ENCODE results near the gene ADGRB3.
"Not testable (repeated sequence)": the region's sequence is repeated elsewhere in the genome, so short reads cannot be mapped to it uniquely, and the experiment has no call there.

Gene ADGRB3

DNA sequence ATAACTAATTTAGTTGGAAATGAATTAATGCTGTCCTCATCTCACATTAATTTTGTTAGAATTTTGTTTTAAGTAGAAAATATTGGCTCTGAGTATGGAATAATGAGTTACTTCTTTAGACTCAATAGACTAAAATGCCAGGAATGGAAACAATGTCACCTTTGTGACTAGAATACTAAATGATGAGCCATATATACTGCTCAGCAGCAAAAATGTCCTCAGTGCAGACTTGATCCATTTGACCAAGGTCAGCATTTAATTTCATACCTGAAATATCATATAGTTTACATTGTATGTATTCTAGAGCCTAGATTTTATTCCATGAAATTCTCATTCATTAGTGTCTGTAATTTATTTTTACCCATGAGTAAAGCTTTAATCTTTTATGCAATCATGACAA lies 217.7 kb downstream of the ADGRB3 start:
- DNase-seq: no peak

DNA sequence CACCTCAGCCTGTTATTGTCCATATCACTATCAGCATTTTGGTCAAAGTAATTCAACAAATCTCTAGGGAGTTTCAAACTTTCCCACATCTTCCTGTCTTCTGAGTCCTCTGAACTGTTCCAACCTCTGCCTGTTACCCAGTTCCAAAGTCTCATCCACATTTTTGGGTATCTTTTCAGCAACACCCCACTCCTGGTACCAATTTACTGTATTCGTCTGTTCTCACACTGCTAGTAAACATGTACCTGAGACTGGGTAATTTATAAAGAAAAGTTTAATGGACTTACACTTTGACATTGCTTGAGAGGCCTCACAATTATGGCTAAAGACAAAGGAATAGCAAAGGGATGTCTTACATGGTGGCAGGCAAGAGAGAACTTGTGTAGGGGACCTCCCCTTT lies 224.2 kb downstream of the ADGRB3 start:
- DNase-seq: no peak

DNA sequence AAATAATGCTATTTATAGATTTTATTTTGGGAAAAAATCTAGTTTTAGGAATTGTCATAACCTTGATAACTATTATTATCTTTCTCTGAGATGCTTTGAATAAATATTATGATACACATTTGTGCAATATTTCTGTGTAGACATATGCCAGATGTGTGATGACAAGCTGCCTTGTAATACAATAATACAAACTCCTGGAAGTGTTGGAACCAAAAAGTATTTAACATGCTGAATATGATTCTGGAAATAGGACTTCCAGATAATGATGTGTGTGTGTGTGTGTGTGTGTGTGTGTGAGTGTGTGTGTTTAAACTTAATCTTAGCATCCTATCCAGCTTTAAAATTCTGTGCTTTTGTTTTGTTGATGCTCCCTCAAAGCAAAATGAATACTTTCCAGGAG lies 233.6 kb downstream of the ADGRB3 start:
- DNase-seq: no peak

DNA sequence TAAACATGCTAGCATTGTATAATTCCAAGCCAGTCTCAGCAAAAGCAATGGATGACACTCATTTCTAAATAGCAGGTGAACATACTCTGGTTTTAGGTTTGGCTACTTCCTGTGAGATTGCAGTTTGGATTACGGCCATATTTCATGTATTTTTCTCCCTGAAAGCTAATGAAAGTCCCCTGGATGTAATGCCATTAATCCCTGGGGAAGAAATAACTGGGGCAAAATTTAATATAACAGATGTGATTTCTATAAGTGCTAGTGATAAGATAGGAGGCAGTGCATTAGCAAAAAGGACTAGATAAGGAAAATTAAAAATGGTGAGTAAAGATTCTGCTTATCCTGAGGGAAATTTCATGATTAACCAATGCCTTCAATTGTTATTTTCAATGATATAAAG lies 238.2 kb downstream of the ADGRB3 start:
- no peak for DNase-seq

DNA sequence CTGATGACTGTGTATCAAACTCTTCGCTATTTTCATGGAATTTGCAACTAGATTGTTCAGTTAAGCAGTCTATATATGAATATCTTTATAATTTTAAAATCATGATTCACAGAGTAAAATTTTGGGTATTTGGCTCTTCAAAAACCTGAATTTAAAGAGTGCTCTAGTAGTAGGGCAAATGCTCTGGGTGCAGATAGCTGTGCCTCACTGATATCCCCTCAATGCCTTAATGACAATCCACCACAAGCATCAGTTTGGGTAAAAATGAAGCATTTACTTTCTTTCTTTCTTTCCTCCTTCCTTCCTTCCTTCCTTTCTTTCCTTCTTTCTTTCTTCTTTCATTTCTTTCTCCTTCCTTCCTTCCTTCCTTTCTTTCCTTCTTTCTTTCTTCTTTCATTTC lies 239.7 kb downstream of the ADGRB3 start:
- no peak for DNase-seq

DNA sequence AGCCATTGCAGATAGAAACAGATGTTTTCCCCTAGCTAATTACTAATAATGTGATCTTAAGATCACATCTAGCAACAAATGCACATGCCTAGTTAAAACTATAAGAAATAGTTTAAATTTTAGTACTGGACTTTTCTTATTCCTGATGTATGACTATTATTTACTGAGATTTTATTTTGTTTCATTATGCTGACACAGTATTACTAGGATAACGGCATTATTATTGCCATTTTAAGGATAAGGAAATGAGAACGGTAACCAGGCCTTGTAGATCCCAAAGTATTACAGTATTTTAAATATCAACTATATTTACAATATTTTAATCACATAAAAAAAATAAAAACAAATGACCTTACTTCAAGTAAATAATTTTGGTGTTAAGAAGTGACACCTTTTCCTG lies 240.3 kb downstream of the ADGRB3 start:
- DNase-seq: no peak

DNA sequence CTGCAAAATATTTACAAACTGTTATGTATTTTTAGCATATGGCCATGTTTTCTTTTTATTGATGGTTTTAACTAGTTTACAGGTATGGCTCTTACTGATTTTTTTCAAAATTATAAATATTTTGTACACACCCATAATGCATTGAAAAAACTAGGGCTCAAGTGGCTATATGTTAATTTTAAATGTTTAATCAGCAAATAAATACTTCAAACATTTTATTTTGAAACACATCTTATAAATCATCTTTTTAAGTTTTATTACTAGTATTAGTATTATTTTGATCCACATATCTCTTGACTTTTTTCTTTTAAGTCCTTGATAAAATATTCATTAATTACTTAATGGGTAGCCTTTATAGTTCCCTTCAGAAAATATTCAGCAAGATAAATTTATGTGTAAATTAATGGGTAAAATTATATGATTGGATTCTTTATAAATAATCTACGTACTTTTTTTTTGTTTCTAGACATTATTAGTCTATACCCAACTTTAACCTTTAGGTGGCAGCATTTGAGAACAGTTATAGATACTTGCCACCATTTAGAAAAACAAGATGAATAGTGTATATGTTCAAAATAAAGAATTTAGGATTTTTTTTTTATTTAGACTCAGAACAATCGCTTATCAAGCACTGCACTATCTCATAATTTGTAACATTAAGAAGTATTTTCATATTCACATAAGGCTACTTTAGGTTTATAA lies 241.9 kb downstream of the ADGRB3 start:
- DNase-seq: no peak

DNA sequence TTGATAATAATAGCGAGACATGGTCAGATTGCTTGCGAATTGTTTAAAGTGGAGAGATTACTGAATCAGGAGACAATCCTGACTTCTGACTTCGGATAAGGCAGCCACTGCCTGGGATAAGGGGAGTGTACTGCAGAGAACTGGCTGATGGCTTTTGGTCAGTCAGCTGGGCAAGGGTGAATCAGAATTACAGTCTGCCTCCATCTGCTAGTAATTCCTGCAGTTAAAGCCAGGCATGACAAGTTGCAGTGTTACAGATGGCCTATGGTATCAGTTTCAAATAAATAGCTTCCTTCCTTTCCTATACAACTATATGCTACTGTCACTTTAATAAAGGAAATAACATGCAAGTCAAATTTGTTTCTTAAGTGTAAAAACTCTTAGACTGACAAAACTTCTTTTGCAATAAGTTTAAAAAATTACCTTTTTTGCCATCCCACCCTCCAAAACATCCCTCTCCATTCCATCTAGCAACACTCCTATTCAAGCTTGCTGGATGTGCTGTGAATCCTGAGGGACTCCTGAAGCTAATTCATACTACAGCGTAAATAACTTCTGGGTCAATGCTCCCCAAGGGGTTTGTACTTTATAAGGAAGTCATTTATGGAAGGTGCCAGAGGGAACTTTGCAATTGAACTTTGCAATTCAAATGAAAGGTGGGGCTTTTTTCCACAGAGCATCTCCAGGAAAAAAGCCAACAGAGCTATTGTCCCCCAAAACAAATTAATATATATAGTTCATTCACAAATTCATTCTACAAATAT lies 245.2 kb downstream of the ADGRB3 start:
- no peak for DNase-seq

DNA sequence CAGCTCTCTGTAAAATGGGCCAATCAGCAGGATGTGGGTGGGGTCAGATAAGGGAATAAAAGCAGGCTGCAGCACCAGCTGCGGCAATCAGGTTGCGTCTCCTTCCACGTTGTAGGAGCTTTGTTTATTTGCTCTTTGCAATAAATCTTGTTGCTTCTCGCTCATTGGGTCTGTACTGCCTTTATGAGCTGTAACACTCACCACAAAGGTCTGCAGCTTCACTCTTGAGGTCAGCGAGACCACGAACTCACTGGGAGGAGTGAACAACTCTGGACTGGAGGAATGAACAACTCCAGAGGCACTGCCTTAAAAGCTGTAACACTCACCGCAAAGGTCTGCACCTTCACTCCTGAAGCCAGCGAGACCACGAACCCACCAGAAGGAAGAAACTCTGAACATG lies 248.2 kb downstream of the ADGRB3 start:
- DNase-seq: not testable (repeated sequence)

DNA sequence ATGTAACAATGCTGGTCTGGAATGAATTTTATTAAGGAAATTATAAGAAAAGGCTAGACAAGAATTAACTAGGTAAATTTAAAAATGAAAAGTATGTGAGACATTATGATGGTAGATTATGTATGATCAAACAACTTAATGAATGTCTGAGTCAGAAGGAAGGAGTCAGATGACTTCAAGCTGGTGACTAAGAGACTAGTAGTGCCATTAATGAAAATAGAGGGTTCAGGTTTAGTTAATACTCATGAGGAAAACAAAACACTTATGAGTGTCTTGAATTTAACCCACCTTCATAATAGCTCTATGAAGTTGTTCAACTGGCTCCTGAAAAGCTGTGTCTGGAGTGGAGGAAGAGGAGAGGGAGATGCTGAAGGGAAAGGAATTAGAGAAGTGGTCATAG lies 256.3 kb downstream of the ADGRB3 start:
- DNase-seq: no peak

DNA sequence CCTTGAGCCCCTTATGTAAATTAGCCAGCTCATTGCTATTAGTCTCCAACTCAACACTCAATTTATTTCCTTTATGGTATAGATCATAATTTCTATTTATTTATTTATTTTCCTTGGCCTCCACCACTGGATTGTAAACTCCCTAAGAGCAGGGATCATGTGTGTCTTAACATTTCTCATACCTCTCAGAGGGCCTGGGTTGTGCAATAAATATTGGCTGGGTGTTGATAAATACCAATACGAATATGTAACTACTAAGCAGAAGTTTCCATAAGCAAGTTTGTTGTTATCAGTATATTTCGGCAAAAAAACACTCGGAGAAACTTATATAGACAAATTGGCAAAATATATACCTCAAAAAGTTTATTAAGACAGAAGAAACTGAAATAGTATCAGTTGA lies 257.4 kb downstream of the ADGRB3 start:
- DNase-seq: no peak

DNA sequence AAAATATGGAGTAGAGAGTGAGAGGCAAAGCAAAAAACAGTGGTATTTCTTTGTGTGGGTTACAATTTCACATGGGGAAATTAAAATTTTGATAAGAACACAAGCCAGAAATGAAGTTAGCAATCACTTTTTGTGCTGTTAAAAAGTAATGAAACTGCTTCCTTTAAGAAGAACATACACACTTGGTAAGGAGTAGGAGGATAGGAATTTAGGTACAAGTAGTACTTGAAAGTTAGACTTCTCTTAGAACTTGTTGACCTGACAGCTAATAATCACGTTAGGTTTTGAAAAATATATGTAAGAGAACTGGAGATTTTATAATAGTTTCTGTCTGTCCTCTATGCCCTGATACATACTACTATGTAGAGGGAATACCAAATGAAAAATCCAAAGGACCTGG lies 260.8 kb downstream of the ADGRB3 start:
- DNase-seq: no peak

DNA sequence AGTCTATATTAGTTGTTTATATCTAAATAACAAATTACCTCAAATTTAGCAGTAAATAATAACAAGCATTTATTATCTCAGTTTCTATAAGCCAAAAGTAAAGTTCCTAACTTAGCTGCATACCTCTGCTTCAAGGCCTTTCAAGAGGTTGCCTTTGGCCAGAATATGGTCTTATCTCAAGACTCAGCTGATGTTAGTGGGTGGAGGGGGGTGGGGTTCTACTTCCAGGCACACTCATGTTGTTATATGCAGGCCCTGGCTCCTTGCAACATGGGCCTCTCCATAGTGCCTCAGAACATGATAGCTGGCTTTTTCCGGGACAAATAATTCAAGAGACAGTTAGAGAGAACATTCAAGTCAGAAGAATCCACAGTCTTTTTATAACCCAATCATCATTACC lies 266.0 kb downstream of the ADGRB3 start:
- DNase-seq: no peak

DNA sequence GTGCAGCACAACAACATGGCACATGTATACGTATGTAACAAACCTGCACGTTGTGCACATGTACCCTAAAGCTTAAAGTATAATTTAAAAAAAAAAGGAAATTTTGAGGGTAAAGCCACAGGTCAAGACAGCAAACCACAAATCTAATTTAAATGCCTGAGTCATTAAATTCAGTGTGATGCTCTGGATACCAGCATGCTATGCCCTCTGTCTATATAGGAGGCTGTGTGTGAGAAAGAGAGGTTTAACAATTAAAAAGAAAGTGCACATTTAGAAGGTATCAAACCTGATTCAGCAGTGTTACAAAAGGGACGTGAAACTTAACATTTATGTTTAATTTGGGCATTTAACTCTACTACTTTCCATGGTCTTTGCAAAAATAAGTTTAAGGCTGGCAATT lies 276.3 kb downstream of the ADGRB3 start:
- DNase-seq: no peak

DNA sequence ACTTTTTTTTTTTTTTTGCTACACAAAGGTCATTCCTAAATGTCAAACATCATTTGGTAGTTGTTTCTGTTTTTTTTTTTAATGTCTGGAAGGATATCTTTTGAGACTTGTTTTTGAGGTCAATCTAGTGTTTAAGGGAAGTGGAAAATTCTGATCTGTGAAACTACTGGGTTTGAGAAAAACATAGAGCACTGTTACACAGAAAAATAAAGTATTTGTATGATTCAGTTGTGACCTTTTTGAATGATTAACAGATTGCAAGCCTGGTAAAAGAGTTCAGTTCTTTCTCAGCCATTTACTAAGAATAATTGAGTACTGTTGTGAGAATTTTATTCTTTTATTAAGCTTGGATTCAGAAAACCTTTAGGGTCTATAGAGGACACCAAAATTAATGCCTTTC lies 276.7 kb downstream of the ADGRB3 start:
- DNase-seq: no peak

DNA sequence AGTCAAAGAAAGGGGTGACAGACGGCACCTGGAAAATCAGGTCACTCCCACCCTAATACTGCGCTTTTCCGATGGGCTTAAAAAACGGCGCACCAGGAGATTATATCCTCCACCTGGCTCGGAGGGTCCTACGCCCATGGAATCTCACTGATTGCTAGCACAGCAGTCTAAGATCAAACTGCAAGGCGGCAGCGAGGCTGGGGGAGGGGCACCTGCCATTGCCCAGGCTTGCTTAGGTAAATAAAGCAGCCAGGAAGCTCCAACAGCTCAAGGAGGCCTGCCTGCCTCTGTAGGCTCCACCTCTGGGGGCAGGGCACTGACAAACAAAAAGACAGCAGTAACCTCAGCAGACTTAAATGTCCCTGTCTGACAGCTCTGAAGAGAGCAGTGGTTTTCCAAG lies 277.7 kb downstream of the ADGRB3 start:
- DNase-seq: not testable (repeated sequence)

DNA sequence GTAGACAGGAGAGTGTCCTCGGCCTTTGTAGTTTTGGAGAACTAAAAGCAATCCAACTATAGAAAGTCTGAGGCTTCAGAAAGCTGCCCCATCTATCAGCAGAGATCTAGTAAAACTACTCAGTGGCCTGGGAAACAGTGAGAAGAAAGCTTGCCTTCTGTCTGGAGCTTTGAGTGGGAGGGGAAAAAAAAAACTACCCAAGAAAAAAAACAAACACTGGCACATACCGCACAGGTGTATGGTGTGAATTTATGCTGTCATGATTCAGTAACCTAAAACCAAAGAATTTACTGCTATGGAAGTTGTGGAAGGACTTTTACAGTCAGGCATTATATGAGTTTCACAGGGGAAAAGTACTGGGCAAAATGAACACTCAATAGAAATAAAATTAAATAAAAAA lies 280.5 kb downstream of the ADGRB3 start:
- no peak for DNase-seq

DNA sequence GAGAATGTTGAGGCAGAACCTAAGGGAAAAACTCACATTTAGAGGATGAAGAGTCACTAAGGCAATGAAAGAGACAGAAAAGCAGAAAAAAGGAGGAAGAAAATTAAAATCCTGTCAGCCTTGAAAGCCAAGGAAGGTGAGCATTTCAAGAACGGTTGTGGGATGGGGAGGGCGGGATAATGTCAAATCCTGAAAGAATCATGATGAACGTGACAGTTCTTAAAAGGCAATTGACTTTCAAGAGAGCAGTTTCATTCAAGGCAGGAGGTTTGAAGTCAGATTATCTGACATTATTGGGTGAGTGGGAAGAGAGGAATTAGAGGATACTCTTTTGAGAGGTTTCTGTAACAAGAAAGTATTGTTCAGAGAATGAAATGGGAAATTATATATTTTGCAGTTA lies 284.5 kb downstream of the ADGRB3 start:
- no peak for DNase-seq

DNA sequence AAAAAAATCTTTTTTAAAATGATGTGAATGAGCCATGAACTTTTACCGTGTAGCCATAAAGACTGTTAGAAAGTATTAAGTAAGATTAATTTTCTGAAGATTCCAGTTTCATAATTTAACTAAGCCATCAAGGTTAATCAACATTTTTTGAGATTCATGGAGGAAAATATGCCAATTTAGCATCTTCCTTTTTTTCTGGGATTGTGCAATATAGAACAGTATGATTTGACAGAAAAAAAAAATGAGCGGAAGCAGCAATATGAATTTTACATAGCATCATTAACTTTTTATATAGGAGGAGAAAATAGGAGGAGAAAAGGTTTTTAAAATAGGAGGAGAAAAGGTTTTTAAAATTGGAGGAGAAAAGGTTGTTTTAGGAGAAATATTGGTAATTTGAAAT lies 306.3 kb downstream of the ADGRB3 start:
- DNase-seq: no peak

DNA sequence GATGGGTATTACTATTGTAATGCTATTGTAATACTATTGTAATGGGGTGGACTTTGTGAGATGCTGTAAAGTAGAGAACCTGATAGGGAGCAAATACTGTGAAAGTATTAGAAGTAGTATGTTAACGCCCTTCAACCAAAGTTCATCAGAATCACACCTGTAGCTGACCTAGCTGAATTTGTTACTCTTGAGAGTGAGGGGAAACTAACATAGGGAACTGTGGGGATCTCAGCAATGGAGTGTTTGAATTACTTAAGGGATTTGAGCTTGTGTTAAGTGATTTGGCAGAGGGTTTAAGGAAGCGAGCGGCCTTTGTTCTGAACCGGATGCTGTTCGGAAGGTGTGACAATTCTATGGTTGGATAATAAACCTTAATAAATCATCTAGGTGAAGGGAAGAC lies 312.6 kb downstream of the ADGRB3 start:
- no peak for DNase-seq

DNA sequence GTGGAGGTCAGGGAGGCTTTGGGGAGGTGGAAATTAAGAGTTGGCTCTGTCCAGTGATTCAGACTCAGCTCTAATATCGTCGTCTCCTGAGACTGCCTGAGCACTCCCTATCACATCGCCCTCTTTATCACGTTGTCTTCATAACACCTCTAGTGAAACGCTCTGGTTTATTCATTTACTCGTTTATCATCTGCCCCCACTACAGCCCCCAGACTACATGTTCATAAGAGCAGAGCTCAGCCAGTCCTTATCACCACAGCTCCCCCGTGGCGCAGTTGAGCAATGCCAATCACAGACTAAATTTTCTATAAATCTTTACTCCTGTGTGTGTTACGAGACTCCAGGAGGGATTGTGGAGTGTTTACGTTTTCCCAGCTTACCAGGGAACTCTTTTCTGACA lies 316.2 kb downstream of the ADGRB3 start:
- DNase-seq: no peak

DNA sequence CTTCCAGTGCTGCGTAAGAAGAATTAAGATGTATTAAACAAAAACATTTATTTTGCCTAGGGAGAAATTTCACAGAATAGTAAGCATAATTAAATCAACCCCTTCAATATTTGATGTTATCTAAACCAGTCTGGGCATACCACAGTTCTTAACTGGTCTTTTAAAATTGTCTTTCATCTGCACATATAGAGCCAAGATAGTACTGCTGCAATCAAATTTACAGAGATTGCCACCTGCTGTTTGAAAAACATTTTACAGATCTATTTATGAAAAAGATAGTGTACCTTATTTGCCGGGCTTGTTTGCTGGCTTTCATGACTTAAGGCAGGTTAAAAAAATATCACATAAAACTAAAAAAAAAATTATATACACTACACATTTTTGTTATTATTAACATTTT lies 323.2 kb downstream of the ADGRB3 start:
- DNase-seq: no peak

DNA sequence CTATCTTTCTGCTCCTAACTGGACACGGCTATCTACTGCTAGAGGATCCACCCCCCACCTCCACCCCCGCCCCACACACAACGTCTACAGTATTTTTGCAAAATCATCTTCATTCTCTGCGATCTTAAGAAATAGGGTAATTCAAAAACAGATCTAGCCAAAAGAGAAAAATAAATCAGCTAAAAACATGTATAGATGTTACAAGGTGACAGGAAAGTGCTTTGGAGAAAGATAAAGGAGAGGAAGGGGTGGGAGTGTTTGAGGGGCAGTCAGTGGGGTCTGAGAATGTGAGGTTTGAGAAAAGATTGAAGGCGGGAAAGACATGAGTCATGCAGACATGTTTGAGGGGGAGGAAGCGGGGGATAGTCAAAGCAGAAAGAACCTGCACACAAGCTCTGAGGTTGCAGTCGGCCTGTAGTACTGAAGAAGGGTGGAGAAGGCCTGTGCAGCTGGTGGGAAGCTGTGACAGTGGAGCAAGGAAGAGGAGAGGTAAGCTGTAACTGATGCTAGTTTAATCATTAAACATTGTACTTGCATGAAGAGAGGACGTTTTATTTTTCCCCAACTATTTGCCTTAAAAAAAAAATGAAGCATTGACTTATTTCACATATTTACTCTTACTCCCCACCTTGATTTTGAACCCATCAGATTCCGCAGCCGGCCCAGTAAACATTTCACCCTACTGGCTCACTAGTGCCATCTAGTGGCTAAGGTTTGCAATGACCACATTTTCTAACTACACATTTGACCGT lies 332.6 kb downstream of the ADGRB3 start:
- peak; percentile 24 for DNase-seq

DNA sequence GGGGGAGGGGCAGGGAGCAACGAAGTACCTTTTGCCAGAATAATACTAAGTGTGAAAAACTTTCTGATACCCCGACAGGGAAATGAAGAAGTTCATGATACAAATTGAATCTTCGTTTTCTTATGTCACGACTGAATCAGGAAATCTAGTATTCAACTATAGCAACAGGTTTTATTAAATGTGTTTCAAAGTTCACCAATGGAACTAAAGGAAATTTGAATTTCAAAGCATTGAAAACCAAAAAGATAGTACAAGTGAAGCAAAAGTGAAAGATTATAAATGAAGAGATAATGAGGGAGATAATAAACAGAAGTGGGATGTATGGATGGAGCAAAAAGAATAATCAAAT lies 333.2 kb downstream of the ADGRB3 start:
- DNase-seq: no peak

Data from activated T-cell treated with anti-CD3 and anti-CD28 coated beads for 4 hours (primary cell).